HCT116 (cell line): ENCODE data around the gene TAF6. TPM values are rescaled to one million over a fixed set of nuclear protein-coding genes. Genes with fewer than 3 reads are reported as not detected.
A peak's percentile ranks its signal among the peaks of the same experiment; 100 is the strongest.

Experiments
- ATAC-seq: fragments of 200-7000 bp; cut with Tn5 transposase; 2 replicates; pipeline ENCODE4 v1.9.1; 2020; ENCODE audit warnings: mild to moderate bottlenecking, moderate library complexity
- BruUV-seq: library from RNA; stranded (reverse); fragments of 400-500 nt; replicated peaks from 2 replicates; lab custom pipeline; 2021; lab: Mats Ljungman, UMichigan
- CTCF ChIA-PET: fragments of 300-600 bp; sonication (Branson Sonifier 250); formaldehyde crosslinking; loops from one replicate; lab custom pipeline; 2021; ENCODE audit warnings: antibody characterized with exemption; lab: Charles Lee
- POLR2A ChIA-PET: fragments of 300-600, 350-600 bp; sonication (Branson Sonifier 250); formaldehyde crosslinking; loops from one replicate; lab custom pipeline; 2021; ENCODE audit warnings: antibody characterized with exemption; lab: Charles Lee
- RAD21 ChIA-PET, 2 experiments: fragments of 300-600 bp; sonication (Branson Sonifier 250); formaldehyde crosslinking; loops; one replicate each; lab custom pipeline; 2023; ENCODE audit warnings: low total read pairs in 2 of 2; ENCODE audit not compliant: uncharacterized antibody in 2 of 2, unreplicated experiment in 2 of 2, low non-redundant PET in 1 of 2; lab: Charles Lee
- DNase-seq: peaks from one replicate; pipeline ENCODE4 v3.0.0-alpha.2; 2010; ENCODE audit warnings: low read depth, low spot score
- H2AFZ ChIP-seq: fragments of 200-600 bp; shearing (Covaris generic), sonication (generic); 2 replicates; pipeline ENCODE4 v1.6.1; 2017; ENCODE audit warnings: low read depth, mixed run types, mixed read lengths, antibody characterized with exemption, low read length; ENCODE audit not compliant: poor library complexity, severe bottlenecking
- H3K27ac ChIP-seq: 2 replicates; pipeline ENCODE4 v1.5.1; 2012; ENCODE audit warnings: low read depth, low read length
- H3K27me3 ChIP-seq: fragments of 200-600 bp; sonication (generic); 2 replicates; pipeline ENCODE4 v1.6.1; 2016; ENCODE audit warnings: mixed run types, low read length, mixed read lengths; ENCODE audit not compliant: insufficient read depth
- H3K36me3 ChIP-seq, 2 experiments: fragments of 200-500 bp in 1 of 2; fragments of 200-600 bp in 1 of 2; sonication (Bioruptor generic) in 1 of 2; sonication (generic) in 1 of 2; 2 replicates each; pipeline versions ENCODE4 v1.5.1 to v1.6.1; 2014 to 2016; ENCODE audit warnings: low read length in 2 of 2, inconsistent platforms in 1 of 2, mixed read lengths in 1 of 2, mixed run types in 1 of 2; ENCODE audit not compliant: insufficient read depth in 2 of 2, control insufficient read depth in 1 of 2
- H3K4me1 ChIP-seq, 2 experiments: fragments of 200-600 bp in 1 of 2; sonication (generic) in 1 of 2; 2 replicates each; pipeline versions ENCODE4 v1.5.1 to v1.6.1; 2012 to 2017; ENCODE audit warnings: low read length in 2 of 2, inconsistent platforms in 1 of 2, mild to moderate bottlenecking in 1 of 2, mixed read lengths in 1 of 2, mixed run types in 1 of 2, moderate library complexity in 1 of 2; ENCODE audit not compliant: insufficient read depth in 2 of 2, control insufficient read depth in 1 of 2
- H3K4me2 ChIP-seq: fragments of 200-600 bp; sonication (generic); 2 replicates; pipeline ENCODE4 v1.6.1; 2017; ENCODE audit warnings: mixed run types, low read length, mixed read lengths
- H3K4me3 ChIP-seq, 2 experiments: fragments of 200-600 bp in 1 of 2; sonication (generic) in 1 of 2; replicated peaks in 1 of 2; 2 replicates each; pipeline ENCODE4 v1.5.1; 2011 to 2016; ENCODE audit warnings: low read length in 2 of 2, control low read depth in 1 of 2, low read depth in 1 of 2, mild to moderate bottlenecking in 1 of 2, mixed read lengths in 1 of 2, mixed run types in 1 of 2
- H3K79me2 ChIP-seq: fragments of 200-600 bp; sonication (generic); 2 replicates; pipeline ENCODE4 v1.6.1; 2017; ENCODE audit warnings: mild to moderate bottlenecking, mixed run types, low read length, moderate library complexity, mixed read lengths; ENCODE audit not compliant: insufficient read depth
- H3K9ac ChIP-seq: fragments of 200-600 bp; sonication (generic); 2 replicates; pipeline ENCODE4 v1.6.1; 2016; ENCODE audit warnings: low read length, mixed read lengths
- H3K9me2 ChIP-seq: fragments of 200-600 bp; sonication (generic), shearing (Covaris generic); 2 replicates; pipeline ENCODE4 v1.6.1; 2017; ENCODE audit warnings: mixed run types, mild to moderate bottlenecking, moderate library complexity; ENCODE audit not compliant: insufficient read depth
- H3K9me3 ChIP-seq, 2 experiments: fragments of 200-500 bp in 1 of 2; fragments of 200-600 bp in 1 of 2; sonication (Bioruptor generic) in 1 of 2; sonication (generic) in 1 of 2; 2 replicates each; pipeline ENCODE4 v1.6.1; 2014 to 2017; ENCODE audit warnings: low read length in 2 of 2, mixed read lengths in 2 of 2, inconsistent platforms in 1 of 2, low read depth in 1 of 2, mild to moderate bottlenecking in 1 of 2, mixed run types in 1 of 2, moderate library complexity in 1 of 2; ENCODE audit not compliant: control insufficient read depth in 1 of 2, insufficient read depth in 1 of 2
- H4K20me1 ChIP-seq: fragments of 200-600 bp; sonication (generic), shearing (Covaris generic); 2 replicates; pipeline ENCODE4 v1.6.1; 2017; ENCODE audit warnings: mixed run types, mild to moderate bottlenecking, moderate library complexity; ENCODE audit not compliant: insufficient read depth
- EZH2 ChIP-seq: fragments of 200-600 bp; sonication (generic); IDR thresholded peaks from 2 replicates; pipeline ENCODE4 v1.6.1; 2017; ENCODE audit warnings: antibody characterized with exemption, mixed run types
- EZH2phosphoT487 ChIP-seq: fragments of 200-600 bp; IDR thresholded peaks from 2 replicates; pipeline ENCODE4 v1.6.1; 2018; ENCODE audit warnings: antibody characterized with exemption, borderline replicate concordance
- POLR2A ChIP-seq: IDR thresholded peaks from 2 replicates; pipeline ENCODE4 v1.7.0; 2011; ENCODE audit warnings: borderline replicate concordance; ENCODE audit not compliant: insufficient read depth, insufficient read length; ENCODE audit errors: extremely low read depth
- intact Hi-C: fragments of 100-400 bp; cut with micrococcal nuclease; formaldehyde crosslinking; loops from 2 replicates; pipeline ENCODE4 v1.10.0; 2022
- total RNA-seq: library from RNA; stranded (reverse); gene quantifications from one replicate; pipeline ENCODE4 v1.2.1, GENCODE V29; 2021; ENCODE audit not compliant: unreplicated experiment
- TF ChIP-seq, protein P1 (sequence below): IDR thresholded peaks from 2 replicates; pipeline ENCODE4 v1.6.1; 2012
- TF ChIP-seq, protein P2 (sequence below): IDR thresholded peaks from 2 replicates; pipeline ENCODE4 v1.6.1; 2012; ENCODE audit warnings: low read depth
- TF ChIP-seq, protein P3 (sequence below): IDR thresholded peaks from 2 replicates; pipeline ENCODE4 v1.6.1; 2012

Gene TAF6
- total RNA-seq, 1 experiment from 2014 or later, result 67.4 TPM

DNA sequence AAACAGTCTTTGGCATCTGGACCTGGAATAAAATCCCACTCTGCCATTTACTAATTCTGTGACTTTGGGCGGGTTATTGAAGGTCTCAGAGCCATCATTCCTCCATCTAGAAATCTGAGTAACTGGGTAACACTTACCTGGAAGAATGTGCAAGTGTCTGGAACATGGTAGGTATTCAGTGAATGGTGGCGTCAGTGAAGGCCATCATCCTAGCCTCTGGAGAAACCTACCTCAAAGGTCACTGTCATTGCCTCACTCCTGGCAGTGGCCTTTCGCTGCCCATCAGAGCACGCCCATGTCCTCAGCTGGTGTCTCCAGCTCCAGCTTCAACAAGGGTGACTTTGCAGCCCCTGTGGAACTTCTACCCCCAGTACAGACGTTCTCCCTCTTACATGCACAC is 44.7 kb upstream of the TAF6 start:
- no peaks in the 10 kb centered on the region for H3K27me3 ChIP-seq
- no peak overlapping the region for H3K27ac ChIP-seq
- H3K4me1 ChIP-seq, result peaks cover 22 to 26% of the 10 kb centered on the region in 2 experiments
- H3K9me3 ChIP-seq, result no peaks in the 10 kb centered on the region
- ChIA-PET POLR2A (interaction anchor here (0.9 to 1.1 kb wide), 3 partner anchors 13 to 15 kb away, joined by 3 to 4 read pairs (median 3); partner anchors contain the start of genes GPC2, LAMTOR4 and STAG3), CTCF (interaction anchor here (1.3 kb wide), 1 partner anchor 31 kb away, joined by 4 read pairs; no protein-coding TSS in a partner anchor), RAD21 (no interaction called here)
- BruUV-seq, result no TSS peak
- no peak overlapping the region for H3K4me2 ChIP-seq
- H3K36me3 ChIP-seq, result no peaks in the 10 kb centered on the region
- H3K9ac ChIP-seq, result no peak overlapping the region
- TF ChIP-seq, protein P1, sequence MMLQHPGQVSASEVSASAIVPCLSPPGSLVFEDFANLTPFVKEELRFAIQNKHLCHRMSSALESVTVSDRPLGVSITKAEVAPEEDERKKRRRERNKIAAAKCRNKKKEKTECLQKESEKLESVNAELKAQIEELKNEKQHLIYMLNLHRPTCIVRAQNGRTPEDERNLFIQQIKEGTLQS, result no peak
- TF ChIP-seq, protein P2, sequence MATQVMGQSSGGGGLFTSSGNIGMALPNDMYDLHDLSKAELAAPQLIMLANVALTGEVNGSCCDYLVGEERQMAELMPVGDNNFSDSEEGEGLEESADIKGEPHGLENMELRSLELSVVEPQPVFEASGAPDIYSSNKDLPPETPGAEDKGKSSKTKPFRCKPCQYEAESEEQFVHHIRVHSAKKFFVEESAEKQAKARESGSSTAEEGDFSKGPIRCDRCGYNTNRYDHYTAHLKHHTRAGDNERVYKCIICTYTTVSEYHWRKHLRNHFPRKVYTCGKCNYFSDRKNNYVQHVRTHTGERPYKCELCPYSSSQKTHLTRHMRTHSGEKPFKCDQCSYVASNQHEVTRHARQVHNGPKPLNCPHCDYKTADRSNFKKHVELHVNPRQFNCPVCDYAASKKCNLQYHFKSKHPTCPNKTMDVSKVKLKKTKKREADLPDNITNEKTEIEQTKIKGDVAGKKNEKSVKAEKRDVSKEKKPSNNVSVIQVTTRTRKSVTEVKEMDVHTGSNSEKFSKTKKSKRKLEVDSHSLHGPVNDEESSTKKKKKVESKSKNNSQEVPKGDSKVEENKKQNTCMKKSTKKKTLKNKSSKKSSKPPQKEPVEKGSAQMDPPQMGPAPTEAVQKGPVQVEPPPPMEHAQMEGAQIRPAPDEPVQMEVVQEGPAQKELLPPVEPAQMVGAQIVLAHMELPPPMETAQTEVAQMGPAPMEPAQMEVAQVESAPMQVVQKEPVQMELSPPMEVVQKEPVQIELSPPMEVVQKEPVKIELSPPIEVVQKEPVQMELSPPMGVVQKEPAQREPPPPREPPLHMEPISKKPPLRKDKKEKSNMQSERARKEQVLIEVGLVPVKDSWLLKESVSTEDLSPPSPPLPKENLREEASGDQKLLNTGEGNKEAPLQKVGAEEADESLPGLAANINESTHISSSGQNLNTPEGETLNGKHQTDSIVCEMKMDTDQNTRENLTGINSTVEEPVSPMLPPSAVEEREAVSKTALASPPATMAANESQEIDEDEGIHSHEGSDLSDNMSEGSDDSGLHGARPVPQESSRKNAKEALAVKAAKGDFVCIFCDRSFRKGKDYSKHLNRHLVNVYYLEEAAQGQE, result no peak
- TF ChIP-seq EZH2, result no peak
- no peaks in the 10 kb centered on the region for H4K20me1 ChIP-seq
- no peaks in the 10 kb centered on the region for H3K9me2 ChIP-seq
- no peak for DNase-seq
- no peak for ATAC-seq
- H2AFZ ChIP-seq, result no peak overlapping the region
- H3K79me2 ChIP-seq, result no peaks in the 10 kb centered on the region
- intact Hi-C loops, result no loop called here
- H3K4me3 ChIP-seq, result no peak overlapping the region

DNA sequence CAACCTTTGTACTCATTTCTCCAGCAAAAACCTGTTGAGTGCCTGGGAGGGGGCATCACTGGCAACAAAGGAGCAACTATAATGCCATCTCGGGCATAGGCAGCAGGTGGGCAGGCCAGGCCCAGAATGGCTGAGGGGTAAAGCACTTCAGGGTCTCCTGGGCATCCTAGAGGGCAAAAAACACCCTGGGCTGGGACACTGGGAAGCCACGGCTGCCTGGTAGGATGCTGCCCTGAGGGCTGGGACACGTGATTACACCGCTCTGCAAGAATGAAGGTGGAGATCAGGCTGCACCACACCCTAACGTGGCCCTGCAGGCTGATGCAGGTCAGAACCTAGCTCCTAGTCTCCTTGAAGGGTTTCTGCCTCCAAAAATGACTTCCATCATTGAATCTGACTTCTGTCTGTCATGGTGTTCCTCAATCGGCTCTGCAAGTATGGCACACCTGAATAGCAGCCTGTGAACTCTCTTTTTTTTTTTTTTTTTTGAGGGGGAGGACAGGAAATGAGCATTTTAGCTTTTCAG is 43.9 kb upstream of the TAF6 start:
- ChIA-PET POLR2A (interaction anchor here (1.0 to 1.1 kb wide), 2 partner anchors 14 kb away, joined by 3 to 4 read pairs; partner anchors contain the start of genes GPC2, LAMTOR4 and STAG3), CTCF (interaction anchor here (1.3 kb wide), 1 partner anchor 31 kb away, joined by 4 read pairs; no protein-coding TSS in a partner anchor), RAD21 (no interaction called here)
- ATAC-seq, result peak; percentile 67
- Histone ChIP-seq H4K20me1 (no peaks in the 10 kb centered on the region), H3K27me3 (no peaks in the 10 kb centered on the region), H3K9me3 (no peaks in the 10 kb centered on the region), H3K9ac (peak overlapping the region; percentile 41), H3K4me1 (peaks cover 23% of the 10 kb centered on the region in 2 experiments), H3K27ac (peak overlapping the region; percentile 27), H3K36me3 (no peaks in the 10 kb centered on the region), H3K4me2 (peak overlapping the region; percentile 74), H3K9me2 (no peaks in the 10 kb centered on the region), H2AFZ (peak overlapping the region; percentile 85), H3K4me3 (peak overlapping the region in 1 of 2 experiments; percentile 26; a peak in 1 of 4 replicates), H3K79me2 (peaks cover 2% of the 10 kb centered on the region; the same call in 1 of the 2 replicates)
- intact Hi-C loops, result no loop called here
- DNase-seq, result no peak
- TF ChIP-seq POLR2A (no peak), EZH2phosphoT487 (no peak)
- TF ChIP-seq, protein P2, result no peak
- TF ChIP-seq, protein P3, sequence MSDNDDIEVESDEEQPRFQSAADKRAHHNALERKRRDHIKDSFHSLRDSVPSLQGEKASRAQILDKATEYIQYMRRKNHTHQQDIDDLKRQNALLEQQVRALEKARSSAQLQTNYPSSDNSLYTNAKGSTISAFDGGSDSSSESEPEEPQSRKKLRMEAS, result peak; percentile 53; the same call in 1 of the 2 replicates
- no TSS peak for BruUV-seq
